ENCODE data around the gene MOB2.

MOB2 gene

GRCh38 chr11:1479678-1480118 is 6.9 kb downstream of the MOB2 start:
- ChIA-PET POLR2A (no interaction called here), CTCF (no interaction called here)
- TF ChIP-seq SUZ12 (IDR thresholded peaks at IDR 0.05), result no peak
- TF ChIP-seq FOXK2 (IDR thresholded peaks at IDR 0.05), result no peak
- no peak for TF ChIP-seq L3MBTL2 (conservative IDR thresholded peaks at IDR 0.05)
- TF ChIP-seq ELF4 (IDR thresholded peaks at IDR 0.05), result no peak
- TF ChIP-seq ZNF384 (IDR thresholded peaks at IDR 0.05), result no peak
- TF ChIP-seq NFRKB (IDR thresholded peaks at IDR 0.05), result no peak
- no peak for TF ChIP-seq FOXM1 (IDR thresholded peaks at IDR 0.05; ENCODE audit: borderline replicate concordance)
- no peak for TF ChIP-seq FOXA1 (IDR thresholded peaks at IDR 0.05)
- no peak for TF ChIP-seq ARNT (IDR thresholded peaks at IDR 0.05)
- TF ChIP-seq HDGF (IDR thresholded peaks at IDR 0.05; ENCODE audit: borderline replicate concordance), result no peak
- no peak for TF ChIP-seq SP1 (IDR thresholded peaks at IDR 0.05)
- TF ChIP-seq BHLHE40 (IDR thresholded peaks at IDR 0.05; ENCODE audit: borderline replicate concordance), result no peak
- TF ChIP-seq, protein P1, sequence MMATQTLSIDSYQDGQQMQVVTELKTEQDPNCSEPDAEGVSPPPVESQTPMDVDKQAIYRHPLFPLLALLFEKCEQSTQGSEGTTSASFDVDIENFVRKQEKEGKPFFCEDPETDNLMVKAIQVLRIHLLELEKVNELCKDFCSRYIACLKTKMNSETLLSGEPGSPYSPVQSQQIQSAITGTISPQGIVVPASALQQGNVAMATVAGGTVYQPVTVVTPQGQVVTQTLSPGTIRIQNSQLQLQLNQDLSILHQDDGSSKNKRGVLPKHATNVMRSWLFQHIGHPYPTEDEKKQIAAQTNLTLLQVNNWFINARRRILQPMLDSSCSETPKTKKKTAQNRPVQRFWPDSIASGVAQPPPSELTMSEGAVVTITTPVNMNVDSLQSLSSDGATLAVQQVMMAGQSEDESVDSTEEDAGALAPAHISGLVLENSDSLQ (IDR thresholded peaks at IDR 0.05), result no peak
- no peak for TF ChIP-seq CTBP1 (IDR thresholded peaks at IDR 0.05; ENCODE audit: borderline replicate concordance)
- no peak for TF ChIP-seq LEF1 (IDR thresholded peaks at IDR 0.05; ENCODE audit: borderline replicate concordance)
- no peak for DNase-seq (ENCODE audit: extremely low spot score)

DNA sequence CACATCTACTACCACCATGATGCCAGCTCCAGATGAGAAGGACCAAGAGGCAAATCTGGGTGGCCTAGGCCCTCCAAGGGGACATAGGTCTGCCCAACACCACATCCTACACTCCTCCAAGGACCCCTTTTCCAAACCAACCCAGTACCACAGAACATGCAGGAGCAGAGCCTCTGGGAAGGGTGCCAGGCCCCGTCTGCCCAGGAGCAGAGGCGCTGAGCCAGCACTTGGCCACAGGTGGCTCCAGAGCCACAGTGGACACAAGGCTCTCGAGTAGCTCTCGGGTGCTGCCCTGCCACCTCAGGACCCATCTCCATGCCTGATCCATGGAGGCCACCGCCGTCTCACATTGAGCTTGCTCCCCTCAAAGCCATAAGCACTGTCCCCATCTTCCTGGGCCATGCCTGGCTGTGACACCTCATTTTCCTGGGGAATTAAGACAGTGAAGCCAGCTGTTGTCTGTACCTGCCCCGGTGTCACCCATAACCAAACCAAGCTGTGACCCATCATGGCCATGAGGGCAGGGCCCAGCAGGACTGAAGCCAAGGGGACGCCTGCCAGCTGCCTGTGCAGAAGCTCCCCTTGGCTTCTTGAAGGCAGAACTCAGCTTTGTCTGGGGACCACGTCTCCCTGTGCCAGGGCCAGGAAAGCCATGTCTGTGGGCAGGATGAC is 7.4 kb downstream of the MOB2 start:
- no peak for DNase-seq (ENCODE audit: extremely low spot score)
- ChIA-PET POLR2A (no interaction called here), CTCF (interaction anchor here (0.6 kb wide), 1 partner anchor 151 kb away, joined by 3 read pairs; no protein-coding TSS in a partner anchor)
- no peak for TF ChIP-seq ELF4 (IDR thresholded peaks at IDR 0.05)
- TF ChIP-seq, protein P1 (IDR thresholded peaks at IDR 0.05), result no peak
- TF ChIP-seq SP1 (IDR thresholded peaks at IDR 0.05), result no peak
- no peak for TF ChIP-seq HDGF (IDR thresholded peaks at IDR 0.05; ENCODE audit: borderline replicate concordance)
- TF ChIP-seq LEF1 (IDR thresholded peaks at IDR 0.05; ENCODE audit: borderline replicate concordance), result no peak
- no peak for TF ChIP-seq ARNT (IDR thresholded peaks at IDR 0.05)
- TF ChIP-seq SUZ12 (IDR thresholded peaks at IDR 0.05), result no peak
- TF ChIP-seq FOXM1 (IDR thresholded peaks at IDR 0.05; ENCODE audit: borderline replicate concordance), result no peak
- no peak for TF ChIP-seq TARDBP (IDR thresholded peaks at IDR 0.05)
- TF ChIP-seq FOXK2 (IDR thresholded peaks at IDR 0.05), result no peak
- TF ChIP-seq BHLHE40 (IDR thresholded peaks at IDR 0.05; ENCODE audit: borderline replicate concordance), result no peak
- TF ChIP-seq CTBP1 (IDR thresholded peaks at IDR 0.05; ENCODE audit: borderline replicate concordance), result no peak
- TF ChIP-seq FOXA1 (IDR thresholded peaks at IDR 0.05), result no peak
- TF ChIP-seq ZNF384 (IDR thresholded peaks at IDR 0.05), result no peak

DNA sequence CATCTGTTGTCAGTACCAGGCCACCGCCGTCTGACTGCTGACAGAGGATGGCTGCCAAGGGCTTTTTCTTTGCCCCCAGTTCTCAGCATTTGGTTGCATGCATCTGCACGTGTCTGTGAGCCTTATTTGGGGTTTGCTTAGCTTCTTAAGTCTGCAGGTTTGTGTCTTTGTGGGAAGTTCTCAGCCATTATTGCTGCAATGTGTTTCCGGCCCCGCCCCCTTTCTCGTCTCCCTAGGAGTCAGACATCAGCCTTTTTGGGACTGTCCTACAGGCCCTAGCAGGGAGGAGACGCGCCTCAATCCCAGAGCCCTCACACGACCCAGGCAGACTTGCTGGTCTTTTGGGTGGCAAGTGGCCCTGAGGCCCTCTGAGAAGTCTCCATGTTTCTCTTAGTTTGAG is 8.0 kb downstream of the MOB2 start:
- CTCF ChIA-PET, result interaction anchor here (0.6 kb wide), 1 partner anchor 150 kb away, joined by 3 read pairs; no protein-coding TSS in a partner anchor
- no peak for TF ChIP-seq SUZ12 (IDR thresholded peaks at IDR 0.05)
- TF ChIP-seq TARDBP (IDR thresholded peaks at IDR 0.05), result no peak
- TF ChIP-seq CTBP1 (IDR thresholded peaks at IDR 0.05; ENCODE audit: borderline replicate concordance), result no peak
- TF ChIP-seq BHLHE40 (IDR thresholded peaks at IDR 0.05; ENCODE audit: borderline replicate concordance), result no peak
- no peak for TF ChIP-seq FOXK2 (IDR thresholded peaks at IDR 0.05)
- no peak for TF ChIP-seq ARNT (IDR thresholded peaks at IDR 0.05)
- TF ChIP-seq NFRKB (IDR thresholded peaks at IDR 0.05), result no peak
- no peak for TF ChIP-seq ELF4 (IDR thresholded peaks at IDR 0.05)
- TF ChIP-seq SP1 (IDR thresholded peaks at IDR 0.05), result no peak
- no peak for TF ChIP-seq L3MBTL2 (conservative IDR thresholded peaks at IDR 0.05)
- no peak for TF ChIP-seq FOXA1 (IDR thresholded peaks at IDR 0.05)
- TF ChIP-seq FOXM1 (IDR thresholded peaks at IDR 0.05; ENCODE audit: borderline replicate concordance), result no peak
- no peak for TF ChIP-seq HDGF (IDR thresholded peaks at IDR 0.05; ENCODE audit: borderline replicate concordance)
- TF ChIP-seq, protein P1 (IDR thresholded peaks at IDR 0.05), result no peak
- no peak for TF ChIP-seq LEF1 (IDR thresholded peaks at IDR 0.05; ENCODE audit: borderline replicate concordance)
- POLR2A ChIA-PET, result no interaction called here
- DNase-seq (ENCODE audit: extremely low spot score), result no peak

DNA sequence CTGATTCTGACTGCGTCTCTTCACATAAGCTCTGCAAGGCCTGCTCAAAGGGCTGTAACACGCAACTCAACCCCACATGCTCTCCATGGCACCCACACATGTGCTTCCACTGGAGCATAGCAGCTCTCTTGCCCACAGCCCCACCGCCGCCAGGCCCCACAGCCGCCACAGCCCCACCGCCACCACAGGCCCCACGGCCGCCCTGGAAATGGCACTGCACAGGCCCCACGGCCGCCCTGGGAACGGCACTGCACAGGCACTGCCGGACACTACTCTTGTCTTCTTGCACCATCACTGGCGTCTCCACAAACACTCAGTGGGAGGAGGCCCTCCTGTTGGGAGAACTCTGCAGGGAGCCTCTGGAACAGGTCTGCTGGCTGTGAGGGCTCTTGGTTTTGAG is 8.6 kb downstream of the MOB2 start:
- DNase-seq (ENCODE audit: extremely low spot score), result no peak
- ChIA-PET POLR2A (no interaction called here), CTCF (no interaction called here)
- TF ChIP-seq ELF4 (IDR thresholded peaks at IDR 0.05) (no peak), TARDBP (IDR thresholded peaks at IDR 0.05) (no peak), SUZ12 (IDR thresholded peaks at IDR 0.05) (no peak), LEF1 (IDR thresholded peaks at IDR 0.05; ENCODE audit: borderline replicate concordance) (no peak), SP1 (IDR thresholded peaks at IDR 0.05) (no peak), HDGF (IDR thresholded peaks at IDR 0.05; ENCODE audit: borderline replicate concordance) (no peak), FOXM1 (IDR thresholded peaks at IDR 0.05; ENCODE audit: borderline replicate concordance) (no peak), ZNF384 (IDR thresholded peaks at IDR 0.05) (no peak), NFRKB (IDR thresholded peaks at IDR 0.05) (no peak), FOXA1 (IDR thresholded peaks at IDR 0.05) (no peak), FOXK2 (IDR thresholded peaks at IDR 0.05) (no peak), L3MBTL2 (conservative IDR thresholded peaks at IDR 0.05) (no peak), CTBP1 (IDR thresholded peaks at IDR 0.05; ENCODE audit: borderline replicate concordance) (no peak), ARNT (IDR thresholded peaks at IDR 0.05) (no peak), BHLHE40 (IDR thresholded peaks at IDR 0.05; ENCODE audit: borderline replicate concordance) (no peak)
- TF ChIP-seq, protein P1 (IDR thresholded peaks at IDR 0.05), result no peak

Data from HEK293T (cell line).